DMS 273 treated with DMSO at 0.1 percent for 48 hours (cell line): ENCODE results near the gene JAKMIP3.

Experiments
- DNase-seq: peaks from one replicate; lab custom pipeline; 2025; lab: John Stamatoyannopoulos, UW

The JAKMIP3 gene

DNA sequence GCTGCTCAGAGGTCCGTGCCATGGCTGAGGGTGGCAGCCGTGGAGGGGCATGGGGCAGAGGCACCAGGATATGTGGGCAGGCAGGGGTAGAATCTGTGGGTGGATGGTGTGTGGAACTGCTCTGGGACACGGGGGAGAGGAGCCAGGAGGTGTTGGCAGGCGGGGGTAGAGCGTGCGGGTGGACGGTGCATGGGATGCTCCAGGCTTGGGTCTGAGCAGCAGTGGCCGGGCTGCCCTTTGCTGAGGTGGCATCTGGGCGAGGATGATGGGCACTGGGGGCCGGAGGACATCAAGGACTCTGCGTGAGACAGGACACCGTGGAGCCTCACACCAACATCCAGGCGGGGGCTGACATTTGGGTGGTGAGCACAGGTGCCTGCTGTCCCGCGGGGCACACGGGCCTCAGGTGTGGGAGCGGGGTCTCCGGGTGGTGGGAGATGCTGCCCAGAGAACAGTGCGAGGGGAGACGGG, 46.2 kb downstream of the JAKMIP3 start:
- no peak for DNase-seq

DNA sequence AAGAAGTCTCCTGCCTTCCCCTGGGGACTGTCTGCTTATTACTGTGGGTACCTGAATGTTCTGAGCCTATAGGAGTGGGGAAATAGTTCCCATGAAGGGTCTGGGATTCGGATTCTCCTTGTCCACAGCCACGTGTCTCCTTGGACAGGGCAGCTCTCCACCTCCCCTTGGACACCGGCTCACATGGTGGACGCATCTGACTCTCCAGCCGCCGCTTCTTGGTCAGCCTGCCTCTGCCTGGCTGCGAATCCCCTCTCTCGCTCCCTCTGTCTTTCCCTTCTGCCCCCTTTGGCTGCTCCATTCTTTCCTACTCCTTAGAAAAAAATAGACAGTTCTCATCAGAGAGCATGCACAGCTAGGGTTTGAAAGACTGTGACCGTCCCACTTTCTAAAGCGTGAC, 46.9 kb downstream of the JAKMIP3 start:
- no peak for DNase-seq

DNA sequence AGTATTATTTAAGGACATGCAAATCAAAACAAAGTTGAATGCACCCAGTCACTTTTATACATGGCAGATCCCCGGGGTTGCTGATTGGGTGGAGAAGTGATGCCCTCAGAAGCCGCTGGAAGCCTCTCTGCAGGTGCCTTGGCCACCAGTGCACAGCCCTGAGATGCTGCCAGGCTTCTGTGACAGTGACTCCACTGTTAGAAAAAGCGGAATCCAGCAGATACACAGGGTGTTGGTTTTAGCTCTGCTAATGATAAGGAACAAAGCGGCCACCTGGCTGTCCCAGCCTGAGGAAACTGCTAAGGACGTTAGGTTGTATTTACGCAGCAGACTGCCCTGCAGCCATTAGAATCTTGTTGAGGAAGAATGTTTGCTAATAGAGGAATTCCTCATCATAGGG, 47.5 kb downstream of the JAKMIP3 start:
- no peak for DNase-seq

DNA sequence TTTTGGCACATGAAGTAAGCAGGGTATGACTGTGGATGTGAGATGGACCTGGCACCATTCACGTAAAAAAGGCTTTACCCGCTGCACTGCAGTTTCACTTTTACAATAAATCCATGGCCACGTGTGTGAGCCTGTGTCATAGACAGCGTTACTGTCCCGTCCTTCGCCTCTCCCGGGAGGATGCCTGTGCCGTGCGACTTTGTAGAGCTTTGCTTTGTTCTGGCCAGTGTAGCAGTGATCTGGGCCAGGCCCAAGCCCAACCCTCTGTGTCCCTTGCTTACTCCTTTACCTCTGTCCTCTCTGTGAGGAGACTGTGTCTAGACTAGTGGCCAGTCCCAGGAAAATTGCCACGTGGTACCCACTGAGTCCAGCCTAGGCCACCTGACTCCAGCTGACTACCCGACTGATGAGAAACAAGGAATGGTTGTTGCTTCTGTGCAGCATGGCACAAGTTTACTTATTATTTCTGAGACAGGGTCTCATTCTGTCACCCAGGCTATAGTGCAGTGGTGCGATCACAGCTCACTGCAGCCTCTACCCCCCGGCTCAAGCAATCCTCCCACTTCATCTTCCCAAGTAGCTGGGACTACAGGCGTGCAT, 48.1 kb downstream of the JAKMIP3 start:
- DNase-seq: no peak

DNA sequence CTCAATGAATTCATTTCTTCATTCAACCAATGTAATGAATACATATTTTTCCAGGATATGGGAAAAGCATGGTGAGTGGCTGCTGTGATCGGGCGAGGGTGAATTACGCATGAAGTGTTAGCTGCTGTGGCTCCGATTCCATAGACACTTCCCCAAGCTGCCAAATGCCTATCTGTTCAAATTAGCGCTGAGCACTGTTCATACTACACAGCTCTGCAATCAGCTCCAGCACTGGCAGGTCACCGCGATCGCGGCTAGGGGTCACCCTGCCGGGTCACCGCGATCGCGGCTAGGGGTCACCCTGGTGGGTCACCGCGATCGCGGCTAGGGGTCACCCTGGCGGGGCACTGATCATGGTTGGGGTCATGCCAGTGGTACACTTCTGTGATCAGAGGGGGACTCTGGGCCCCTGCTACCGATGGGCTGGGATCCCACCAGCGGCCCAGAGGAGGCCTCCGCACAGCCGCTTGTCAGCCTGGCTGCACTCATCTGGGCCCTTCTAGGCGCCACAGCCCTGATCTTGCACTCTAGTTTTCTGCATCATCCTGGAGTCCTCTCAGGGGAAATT, 49.3 kb downstream of the JAKMIP3 start:
- no peak for DNase-seq
